Stimulated activated CD8-positive, alpha-beta memory T cell treated with anti-CD3 and anti-CD28 coated beads, Interleukin-7, amount 100 ng/mL, for 1 hour (primary cell): ENCODE results near the gene ZNF462.

ENCODE experiments used
- DNase-seq, 2 donors: peaks; one replicate each; pipeline ENCODE4 v3.0.0-alpha.2; 2020; ENCODE audit warnings: low read depth in 2 of 2

Gene ZNF462

DNA sequence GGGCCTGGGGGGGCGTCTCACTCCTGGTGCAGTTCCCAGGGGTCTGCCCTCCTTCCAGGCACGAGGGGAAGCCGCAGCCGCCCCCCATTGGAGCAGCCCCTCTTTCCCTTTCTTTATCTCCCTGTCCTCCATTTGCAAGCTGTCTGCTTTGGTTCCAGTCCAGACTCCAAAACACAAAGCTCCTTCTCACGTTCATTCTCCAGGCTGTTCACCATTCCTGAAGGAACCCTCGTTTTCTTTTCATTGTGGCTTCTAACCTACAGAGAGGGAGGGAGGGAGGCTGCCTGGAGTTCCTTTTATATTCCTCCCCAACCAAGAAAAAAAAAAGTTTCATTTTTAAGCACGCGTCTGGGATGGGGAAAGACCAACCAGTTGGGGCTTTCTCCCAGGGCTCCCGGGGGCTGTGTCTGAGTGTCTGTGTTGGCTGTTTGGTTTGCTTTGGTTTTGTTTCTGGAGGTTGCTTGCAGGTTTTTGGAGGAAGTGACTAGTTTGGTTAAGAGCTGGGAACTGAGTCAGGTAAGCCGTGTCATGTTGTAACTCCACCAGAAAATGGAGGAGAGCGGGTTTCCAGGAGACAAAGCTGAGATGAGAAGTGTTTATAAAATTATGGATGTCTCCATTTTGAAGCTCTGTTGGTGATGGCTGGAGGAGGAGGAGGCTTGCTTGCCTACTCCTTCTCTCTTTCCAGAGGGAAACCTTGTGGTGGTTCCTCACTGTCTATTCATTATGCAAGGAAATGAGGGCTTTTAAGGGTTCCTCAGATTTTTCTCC, 1.6 kb downstream of the ZNF462 start:
- no peak for DNase-seq

DNA sequence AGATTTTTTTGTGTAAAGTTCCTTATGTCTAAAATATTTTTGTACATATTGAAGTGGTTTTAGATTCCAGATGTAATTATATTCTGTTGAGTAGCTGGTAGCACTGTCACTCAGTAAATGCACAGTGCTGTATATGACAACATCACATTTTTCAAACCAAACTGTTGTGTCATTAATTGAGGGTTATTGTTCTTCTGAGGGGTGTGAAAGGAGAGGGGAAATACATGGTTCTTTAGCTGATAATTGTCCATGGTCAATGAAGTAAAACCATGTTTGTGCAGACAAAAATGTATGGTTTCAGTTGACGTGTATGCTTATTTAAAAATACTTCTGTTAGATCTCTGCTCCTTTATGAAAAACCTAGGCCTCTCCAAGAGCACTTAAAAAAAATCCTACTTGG, 3.3 kb downstream of the ZNF462 start:
- DNase-seq = no peak

DNA sequence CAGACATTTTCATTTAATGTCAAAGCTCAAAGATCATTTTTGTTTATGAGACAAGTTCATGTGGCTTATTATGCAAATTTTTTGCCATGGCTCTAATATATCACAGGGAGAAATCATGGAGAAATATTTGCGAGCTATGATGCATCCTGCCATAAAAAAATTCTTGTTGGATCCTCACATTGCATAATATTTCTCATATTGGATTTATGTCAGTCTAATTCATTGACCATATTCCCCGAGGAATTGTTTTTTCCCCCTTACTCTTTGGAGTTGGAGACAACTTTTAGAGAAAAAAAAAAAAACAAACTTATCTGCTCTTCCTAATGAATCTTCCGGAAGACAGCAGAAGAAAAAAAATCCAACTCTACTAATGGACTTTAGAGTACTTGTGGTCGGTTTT, 4.3 kb downstream of the ZNF462 start:
- DNase-seq = no peak

DNA sequence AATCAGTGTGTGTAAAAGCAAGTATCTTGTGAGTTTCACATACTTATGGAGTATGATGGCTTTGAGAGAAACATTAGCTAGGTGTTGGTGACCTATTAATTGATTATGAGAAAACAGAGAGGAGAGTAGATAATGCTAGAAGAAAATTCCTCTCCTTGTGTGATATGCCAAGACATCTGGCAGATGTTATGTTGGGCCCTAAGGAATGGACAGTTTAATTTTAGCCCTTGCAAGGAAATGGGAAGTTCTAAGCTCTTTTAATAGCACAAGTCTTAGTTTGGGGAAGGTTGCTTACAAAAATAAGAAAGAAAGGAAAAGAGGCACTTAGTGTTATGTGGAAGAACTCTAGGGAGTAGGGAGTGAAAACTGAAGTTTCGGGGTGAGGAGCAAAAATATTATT, 5.1 kb downstream of the ZNF462 start:
- DNase-seq = no peak

DNA sequence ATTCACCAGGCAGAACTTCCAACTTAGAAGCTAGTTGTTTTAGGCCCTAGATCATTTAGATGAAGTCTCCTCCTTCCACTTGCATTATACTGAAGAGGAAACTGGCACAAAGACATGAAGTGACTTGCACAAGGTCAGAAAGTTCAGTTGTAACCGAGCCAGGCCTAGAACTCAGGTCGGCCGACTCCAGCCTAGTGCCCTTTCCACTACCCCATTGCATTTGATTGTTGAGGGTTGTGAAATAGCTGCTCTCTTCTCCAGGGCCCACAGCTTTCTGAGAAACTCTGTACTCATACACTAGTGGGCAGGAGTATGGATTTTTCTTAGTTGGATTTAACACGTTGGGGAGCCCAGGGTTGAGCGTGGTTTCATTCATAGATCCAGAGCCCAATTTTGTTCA, 5.6 kb downstream of the ZNF462 start:
- DNase-seq = no peak

DNA sequence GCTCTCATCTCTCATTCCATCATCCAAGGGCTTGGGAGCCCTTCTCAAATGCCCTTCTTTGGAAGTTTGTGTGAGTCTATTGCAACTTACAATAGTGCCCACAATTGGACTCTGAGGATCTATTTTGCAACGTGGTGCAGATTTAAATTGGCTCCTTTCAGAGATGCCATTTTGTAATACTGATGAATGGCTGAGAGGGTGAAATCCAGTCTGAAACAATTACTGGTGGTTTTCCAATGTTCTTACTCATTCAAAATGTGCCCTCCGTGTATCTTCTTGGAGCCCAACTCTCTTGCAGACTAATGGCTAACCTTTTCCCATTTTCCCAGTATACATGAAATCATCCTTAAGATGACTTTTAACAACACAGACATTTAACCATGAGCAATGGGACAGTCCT, 6.1 kb downstream of the ZNF462 start:
- DNase-seq = no peak

DNA sequence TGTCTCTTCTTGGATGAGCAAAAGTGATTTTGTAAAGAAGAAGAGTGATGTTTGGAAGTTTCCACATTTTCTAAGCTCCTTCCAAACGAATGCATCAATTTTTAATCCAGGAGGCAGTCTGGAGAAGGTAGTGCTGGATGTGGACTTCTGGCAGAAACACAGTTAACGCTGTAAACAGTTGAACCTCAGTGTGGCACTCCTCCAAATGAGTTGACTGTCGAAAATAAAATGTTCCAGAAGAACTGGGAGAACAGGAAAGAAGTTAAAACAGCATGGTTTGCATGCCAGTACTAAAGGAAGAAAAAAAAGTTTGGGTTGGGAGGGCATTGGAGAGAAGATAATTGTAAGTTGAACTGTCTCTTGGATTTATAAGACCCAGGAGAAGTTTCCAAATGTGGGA, 6.5 kb downstream of the ZNF462 start:
- no peak for DNase-seq

DNA sequence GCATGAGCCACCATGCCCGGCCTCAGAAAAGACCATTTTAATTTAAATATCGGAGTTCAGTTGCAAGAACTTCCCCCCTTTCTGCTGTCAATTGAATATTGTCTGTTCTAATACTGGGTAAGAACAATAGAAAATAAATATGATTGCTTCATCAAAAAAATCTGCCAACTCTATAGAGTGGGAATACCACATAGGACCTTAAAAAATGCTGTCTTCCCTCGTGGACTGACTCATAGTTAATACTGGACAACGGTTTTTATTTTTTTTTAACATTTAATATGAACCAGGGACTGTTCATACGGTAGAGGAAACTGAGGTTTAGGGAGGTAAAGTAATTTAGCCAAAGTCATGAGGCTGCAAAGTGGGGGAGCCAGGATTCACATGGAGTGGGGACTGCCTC, 9.7 kb downstream of the ZNF462 start:
- no peak for DNase-seq

DNA sequence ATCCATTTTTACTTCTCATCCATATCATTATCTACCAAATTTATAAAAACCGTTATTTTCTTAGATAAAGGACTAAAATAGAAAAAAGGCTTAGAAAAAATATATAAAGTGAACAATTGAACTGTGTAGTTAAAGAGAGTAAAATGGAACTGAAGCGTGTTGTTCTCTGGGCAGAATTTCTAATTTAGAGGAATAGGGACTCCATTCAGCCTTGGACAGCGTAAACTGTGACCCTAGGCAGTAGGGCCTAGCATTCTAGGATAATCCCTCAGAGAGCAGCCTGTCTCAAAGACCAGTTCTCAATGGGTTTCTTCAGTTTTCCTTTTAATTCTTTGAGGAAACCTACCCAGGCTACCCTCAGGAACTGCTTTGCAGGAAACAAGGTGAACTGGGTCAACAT, 11.1 kb downstream of the ZNF462 start:
- DNase-seq = no peak

DNA sequence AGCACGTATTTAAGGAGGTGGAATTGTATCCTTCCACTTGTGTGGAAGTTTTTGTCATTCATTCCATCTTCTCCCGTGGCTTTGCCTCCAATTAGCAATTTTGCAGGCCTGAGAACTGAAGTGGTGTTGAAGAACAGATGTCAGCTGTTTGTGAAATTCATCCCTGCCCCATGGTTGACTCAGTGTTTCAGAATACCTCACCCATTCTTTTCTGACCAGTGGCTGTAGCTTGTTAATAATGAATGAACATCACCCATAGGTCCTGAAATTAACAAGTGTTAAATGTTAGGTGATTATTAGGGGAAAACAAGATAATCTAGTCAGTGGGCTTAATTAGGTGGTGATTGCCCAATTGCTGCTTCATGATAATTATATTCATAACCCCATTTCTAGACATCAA, 11.7 kb downstream of the ZNF462 start:
- no peak for DNase-seq

DNA sequence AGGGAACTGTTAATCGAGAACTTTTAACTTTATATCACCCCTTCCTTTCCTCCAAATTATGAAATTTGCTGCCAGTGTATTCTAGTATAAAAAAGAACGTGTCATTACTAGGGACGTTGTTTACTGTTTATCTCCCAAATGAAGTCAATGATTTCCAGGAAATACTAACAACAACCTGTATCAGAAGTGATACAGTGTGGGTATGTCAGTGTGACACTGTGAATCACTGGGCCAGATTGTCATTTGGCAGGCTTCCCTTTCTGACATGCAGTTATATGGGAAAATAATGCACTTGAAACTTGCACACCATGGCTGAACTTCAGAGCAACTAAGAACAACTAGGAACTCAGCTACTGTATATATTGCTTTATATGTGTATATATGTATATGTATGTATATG, 12.6 kb downstream of the ZNF462 start:
- DNase-seq = no peak

DNA sequence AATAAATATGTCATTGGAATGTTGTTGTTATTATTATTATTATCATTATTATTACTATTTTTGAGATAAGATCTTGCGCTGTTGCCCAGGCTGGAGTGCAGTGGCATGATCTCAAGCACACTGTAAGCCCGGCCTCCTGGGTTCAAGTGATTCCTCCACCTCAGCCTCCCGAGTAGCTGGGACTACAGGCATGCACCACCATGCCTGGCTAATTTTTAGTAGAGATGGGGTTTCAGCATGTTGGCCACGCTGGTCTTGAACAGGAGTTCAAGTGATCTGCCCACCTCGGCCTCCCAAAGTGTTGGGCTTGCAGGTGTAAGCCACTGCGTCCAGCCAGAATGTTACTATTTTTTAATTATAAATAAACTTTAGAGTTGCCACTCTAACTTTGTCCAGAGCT, 14.4 kb downstream of the ZNF462 start:
- no peak for DNase-seq

DNA sequence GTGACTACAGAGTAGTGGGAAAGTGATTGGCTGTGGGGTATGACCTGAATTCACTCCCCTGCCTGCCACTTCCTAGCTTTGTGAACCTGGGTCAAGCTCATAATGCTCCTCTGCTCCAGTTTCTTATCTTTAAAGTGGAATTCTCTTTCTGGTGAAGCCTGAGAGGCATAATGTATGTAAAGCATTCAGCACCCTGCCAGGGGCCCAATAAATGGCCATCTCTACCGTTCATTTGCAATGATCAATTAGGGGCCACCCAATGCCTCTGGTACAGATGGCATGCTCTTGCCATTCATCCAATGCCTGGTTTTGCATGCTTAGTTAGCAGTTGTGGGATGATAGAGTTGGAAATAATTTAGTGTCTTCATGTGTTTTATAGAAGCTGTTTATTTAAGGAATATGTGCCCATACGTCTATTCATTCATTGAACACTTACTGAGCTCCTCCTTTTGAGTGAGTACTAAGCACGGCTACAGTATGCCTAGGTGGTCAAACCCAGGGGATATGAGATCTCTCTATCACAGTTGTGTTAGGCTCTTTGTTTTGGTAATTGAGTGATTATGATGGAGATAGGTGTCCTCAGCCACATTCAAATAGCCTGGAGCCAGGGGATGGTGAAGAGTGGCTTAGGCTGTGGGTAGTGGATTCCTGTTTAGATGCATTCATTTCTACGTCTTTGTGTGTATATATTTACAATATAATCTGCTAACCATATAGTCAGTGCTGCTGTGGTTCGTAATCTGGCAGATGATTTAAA, 15.3 kb downstream of the ZNF462 start:
- no peak for DNase-seq

DNA sequence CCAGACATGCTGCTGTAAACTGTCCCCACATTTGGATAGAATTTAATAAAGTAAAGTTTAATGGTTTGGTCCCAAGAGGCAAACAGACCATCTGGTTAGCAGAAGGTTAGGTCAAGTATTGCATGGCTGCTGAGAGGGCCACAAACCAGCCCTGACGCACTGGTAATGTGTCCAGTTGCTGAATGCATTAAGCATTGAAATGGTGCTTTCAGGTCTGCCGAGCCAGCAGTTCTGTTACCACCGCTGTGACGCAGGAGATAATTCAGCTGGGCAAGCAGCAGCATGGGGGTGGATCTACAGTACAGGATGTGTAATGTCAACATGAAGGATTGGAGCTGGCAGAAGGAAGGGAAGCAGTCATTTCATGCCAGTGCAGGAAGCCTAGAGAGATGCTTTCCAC, 16.0 kb downstream of the ZNF462 start:
- no peak for DNase-seq

DNA sequence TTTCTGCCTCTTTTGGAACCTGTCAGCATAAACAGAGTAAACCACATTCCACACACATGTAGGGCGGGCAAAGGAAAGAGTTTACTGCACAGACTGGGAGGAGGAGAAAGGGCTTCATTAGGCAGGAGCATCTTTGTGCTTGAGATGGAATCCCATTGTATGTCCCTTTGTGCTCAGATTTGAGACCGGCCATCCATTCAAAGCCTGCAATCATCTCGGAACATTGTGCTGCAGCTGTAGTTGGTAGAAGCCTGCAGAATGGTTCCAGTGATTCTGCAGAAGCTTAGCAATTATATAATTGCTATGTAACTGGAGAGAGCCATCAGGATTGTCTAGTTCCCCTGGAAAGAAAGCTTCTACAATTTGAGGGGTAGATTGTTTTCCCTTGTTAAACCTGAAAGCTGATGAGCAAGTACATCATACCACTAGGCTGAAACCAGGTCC, 16.5 kb downstream of the ZNF462 start:
- no peak for DNase-seq

DNA sequence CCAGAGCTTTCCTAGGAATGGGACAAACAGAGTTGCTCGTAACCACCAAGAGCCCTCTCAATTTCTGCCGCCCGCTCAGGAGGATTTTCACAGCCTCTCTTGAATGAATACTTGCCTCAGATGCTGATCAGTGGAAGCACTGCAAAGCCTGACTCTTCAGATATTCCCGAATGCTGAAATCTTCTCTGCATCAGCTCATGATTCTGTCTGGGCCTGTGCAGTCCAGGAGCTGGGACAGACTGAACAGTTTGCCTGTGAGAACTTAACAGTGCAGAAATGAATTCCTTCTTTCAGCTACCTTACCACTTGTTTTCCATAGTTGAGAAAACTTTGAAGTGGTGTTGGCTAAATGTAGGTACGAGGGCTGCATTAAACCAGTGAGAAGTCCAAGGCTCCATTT, 17.1 kb downstream of the ZNF462 start:
- DNase-seq = no peak

DNA sequence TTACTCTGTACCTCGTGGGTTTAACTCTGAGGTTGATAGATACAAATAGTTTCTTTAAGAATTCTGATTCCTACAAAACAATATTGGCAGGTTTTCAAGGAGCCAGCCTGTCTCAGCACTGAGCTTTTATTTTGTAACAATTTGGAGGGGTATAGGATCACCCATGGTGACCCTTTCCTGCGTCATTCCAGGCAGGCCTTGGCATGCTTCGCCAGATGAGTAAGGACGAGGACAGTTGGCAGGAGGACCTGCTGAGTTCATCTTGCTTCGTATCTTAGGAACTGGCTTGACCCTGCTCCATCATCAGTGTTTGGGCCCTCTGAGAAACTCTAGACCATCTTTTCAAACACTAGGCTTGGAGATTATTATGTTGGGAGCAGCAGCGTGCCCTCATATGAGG, 17.9 kb downstream of the ZNF462 start:
- DNase-seq = no peak

DNA sequence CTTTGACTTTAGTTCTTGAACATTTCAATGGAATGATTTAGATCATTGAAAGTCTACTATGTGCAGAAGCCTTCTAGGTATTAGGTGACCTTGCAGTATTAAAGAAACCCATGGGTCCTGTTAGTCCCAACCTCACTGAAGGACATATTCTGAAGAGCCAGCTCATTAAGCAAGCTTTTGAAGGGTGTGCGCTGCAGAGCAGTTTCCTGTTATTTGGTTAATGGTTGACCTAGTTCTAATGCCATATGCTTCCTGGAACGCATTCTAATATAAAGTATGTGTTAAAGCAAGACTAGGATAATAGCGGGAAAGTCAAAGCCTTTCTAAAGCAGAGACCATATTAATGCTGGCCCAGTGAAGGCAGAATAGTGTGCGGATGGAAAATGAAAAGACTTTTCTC, 20.1 kb downstream of the ZNF462 start:
- DNase-seq = no peak

DNA sequence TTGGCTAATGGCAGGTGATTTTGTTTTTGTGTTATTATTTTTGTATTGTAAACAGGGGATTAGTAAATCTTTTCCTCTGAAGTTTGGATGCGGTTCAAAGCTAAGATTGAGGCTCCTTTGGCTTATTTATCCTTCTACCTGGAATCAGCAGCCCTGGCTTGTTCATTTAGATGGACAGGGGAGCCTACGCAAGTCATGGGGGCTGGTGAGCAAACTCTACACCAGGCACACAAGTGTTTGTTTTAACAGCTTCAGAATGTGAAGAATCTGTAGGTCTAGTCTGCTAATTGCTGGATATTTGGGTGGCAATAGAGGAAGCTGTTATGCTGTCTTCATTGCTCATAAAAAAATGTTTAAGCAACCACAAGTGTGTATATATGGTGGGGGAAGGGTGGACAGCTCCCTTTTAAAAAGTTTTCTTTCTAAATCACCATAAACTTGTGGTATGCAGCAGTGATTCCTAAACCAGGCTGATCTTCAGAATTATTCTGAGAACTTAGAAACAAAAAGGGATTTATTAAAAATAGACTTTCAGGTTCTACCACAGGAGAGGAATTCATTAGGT, 20.7 kb downstream of the ZNF462 start:
- no peak for DNase-seq

DNA sequence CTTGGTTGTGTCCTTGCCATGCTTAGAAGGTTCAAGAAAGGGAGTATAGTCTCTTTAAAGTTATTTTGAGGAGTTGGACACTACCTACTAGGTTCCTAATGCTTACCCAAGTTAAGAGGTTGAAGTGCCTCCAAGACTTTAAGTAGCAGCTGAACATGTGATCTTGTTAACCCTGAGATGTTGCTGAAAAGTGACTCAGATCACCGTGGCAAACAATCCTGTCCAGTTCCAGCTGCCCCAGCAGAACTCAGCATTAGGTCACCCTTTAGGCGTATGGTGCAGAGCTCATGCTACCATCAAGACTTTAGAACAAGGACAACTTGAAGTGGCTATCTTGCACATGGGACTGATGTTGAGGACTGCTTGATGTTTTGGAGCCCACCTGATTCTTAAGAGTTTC, 22.5 kb downstream of the ZNF462 start:
- DNase-seq = no peak

DNA sequence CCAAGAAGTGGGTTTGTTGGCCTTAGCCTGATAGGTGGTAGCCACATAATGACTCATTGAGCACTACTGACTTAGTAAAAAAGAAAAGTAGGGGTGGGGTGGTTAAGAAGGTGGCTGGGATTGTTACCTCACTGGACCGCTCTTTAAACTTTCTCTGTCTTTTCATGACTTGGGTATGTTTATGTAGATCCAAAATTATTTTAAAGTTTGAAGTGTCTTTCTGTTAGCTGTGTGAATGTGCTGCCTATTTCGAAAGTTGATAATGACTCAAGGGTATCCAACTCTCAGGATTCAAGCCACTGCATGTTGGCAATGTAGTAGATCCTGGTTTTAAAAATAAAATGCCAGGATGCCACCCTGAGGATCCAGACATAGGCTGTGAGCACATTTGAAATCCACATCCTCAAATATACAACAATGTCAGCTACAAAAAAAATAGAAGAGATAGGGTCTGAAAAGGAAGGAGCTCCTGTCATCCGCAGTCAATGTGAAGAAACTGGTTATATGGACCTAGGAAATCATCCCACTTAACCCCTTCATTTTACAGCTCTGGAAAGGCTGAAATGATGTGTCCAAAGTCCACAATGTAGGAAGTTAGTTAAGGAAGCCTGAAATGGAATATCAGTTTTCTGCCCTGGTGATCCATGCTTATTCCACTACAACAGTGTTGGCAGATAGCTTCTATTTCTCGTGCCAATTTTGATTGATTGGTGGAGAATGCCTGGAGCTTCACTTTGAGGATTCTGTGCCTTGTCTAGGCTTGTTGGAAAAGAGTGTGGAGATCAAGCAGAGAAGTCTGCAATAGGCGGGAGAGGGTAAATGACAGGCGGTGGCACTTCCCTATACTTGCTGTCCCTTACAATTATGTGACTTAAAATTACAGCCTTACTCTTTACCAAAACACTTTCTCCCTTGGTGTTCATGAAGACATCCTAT, 23.4 kb downstream of the ZNF462 start:
- no peak for DNase-seq

DNA sequence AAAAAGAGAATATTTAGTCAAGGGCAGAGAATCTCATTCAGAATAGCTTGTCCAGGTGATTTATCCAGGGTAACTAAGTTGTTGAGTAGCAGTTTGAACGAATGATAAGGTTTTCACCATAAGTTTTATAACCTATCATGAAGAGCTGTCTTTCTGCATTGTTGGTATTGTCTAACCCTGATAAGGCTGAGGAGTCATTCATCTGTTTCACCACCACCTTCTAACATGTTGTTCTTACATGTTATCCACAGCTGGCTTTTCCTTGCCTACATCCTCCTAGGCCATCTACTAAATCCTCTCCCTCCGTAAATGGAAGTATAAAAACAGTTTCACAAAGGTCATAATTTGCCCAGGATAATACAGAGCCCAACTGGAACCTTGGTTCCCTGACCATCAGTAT, 24.1 kb downstream of the ZNF462 start:
- DNase-seq = no peak
